ENCODE data around the gene AVP.

Gene AVP

GRCh38 chr20:3043322-3043721 lies 41.2 kb downstream of the AVP start, which contains the start of gene GNRH2:
TSS of gene GNRH2 (plus strand) at chr20:3043622. CDS start at chr20:3044415, 793 bp downstream.
- FAIRE-seq (no peak), DNase-seq (ENCODE audit: insufficient read length) (no peak)
- no peak for TF ChIP-seq TAF1 (IDR thresholded peaks at IDR 0.05; ENCODE audit: borderline replicate concordance, low read depth, low read length)
- no peak for TF ChIP-seq POLR2AphosphoS5 (IDR thresholded peaks at IDR 0.05; ENCODE audit: low read depth, low read length)
- no peak for TF ChIP-seq POLR2A (IDR thresholded peaks at IDR 0.05; ENCODE audit: low read depth, low read length)

GRCh38 chr20:3042625-3043024 lies 41.9 kb downstream of the AVP start:
- DNase-seq (ENCODE audit: insufficient read length), result no peak
- FAIRE-seq, result no peak
- TF ChIP-seq POLR2AphosphoS5 (IDR thresholded peaks at IDR 0.05; ENCODE audit: low read depth, low read length) (no peak), POLR2A (IDR thresholded peaks at IDR 0.05; ENCODE audit: low read depth, low read length) (no peak), TAF1 (IDR thresholded peaks at IDR 0.05; ENCODE audit: borderline replicate concordance, low read depth, low read length) (no peak)

- no peak for DNase-seq (ENCODE audit: insufficient read length)
- TF ChIP-seq TAF1 (IDR thresholded peaks at IDR 0.05; ENCODE audit: borderline replicate concordance, low read depth, low read length) (no peak), POLR2AphosphoS5 (IDR thresholded peaks at IDR 0.05; ENCODE audit: low read depth, low read length) (no peak), POLR2A (IDR thresholded peaks at IDR 0.05; ENCODE audit: low read depth, low read length) (no peak)
- no peak for FAIRE-seq
Measured at GRCh38 chr20:3041854-3042409, 42.6 kb downstream of the AVP start.

- FAIRE-seq, result no peak
- DNase-seq (ENCODE audit: insufficient read length), result no peak
Measured at GRCh38 chr20:3040086-3040485, 44.4 kb downstream of the AVP start.

GRCh38 chr20:3039426-3039825 lies 45.1 kb downstream of the AVP start:
- FAIRE-seq, result no peak
- no peak for DNase-seq (ENCODE audit: insufficient read length)
- TF ChIP-seq POLR2A (IDR thresholded peaks at IDR 0.05; ENCODE audit: low read depth, low read length) (no peak), TAF1 (IDR thresholded peaks at IDR 0.05; ENCODE audit: borderline replicate concordance, low read depth, low read length) (no peak), POLR2AphosphoS5 (IDR thresholded peaks at IDR 0.05; ENCODE audit: low read depth, low read length) (no peak)

More at GRCh38 chr20:3040086-3040485, 44.4 kb downstream of the AVP start:
- no peak for TF ChIP-seq POLR2A (IDR thresholded peaks at IDR 0.05; ENCODE audit: low read depth, low read length)

GRCh38 chr20:3038454-3038853 lies 46.1 kb downstream of the AVP start:
- no peak for DNase-seq (ENCODE audit: insufficient read length)
- TF ChIP-seq POLR2AphosphoS5 (IDR thresholded peaks at IDR 0.05; ENCODE audit: low read depth, low read length) (no peak), TAF1 (IDR thresholded peaks at IDR 0.05; ENCODE audit: borderline replicate concordance, low read depth, low read length) (no peak), POLR2A (IDR thresholded peaks at IDR 0.05; ENCODE audit: low read depth, low read length) (no peak)
- FAIRE-seq, result no peak

GRCh38 chr20:3037654-3038053 lies 46.9 kb downstream of the AVP start:
- TF ChIP-seq POLR2AphosphoS5 (IDR thresholded peaks at IDR 0.05; ENCODE audit: low read depth, low read length) (no peak), TAF1 (IDR thresholded peaks at IDR 0.05; ENCODE audit: borderline replicate concordance, low read depth, low read length) (no peak), POLR2A (IDR thresholded peaks at IDR 0.05; ENCODE audit: low read depth, low read length) (no peak)
- DNase-seq (ENCODE audit: insufficient read length), result no peak
- FAIRE-seq, result no peak

- TF ChIP-seq TAF1 (IDR thresholded peaks at IDR 0.05; ENCODE audit: borderline replicate concordance, low read depth, low read length) (no peak), POLR2AphosphoS5 (IDR thresholded peaks at IDR 0.05; ENCODE audit: low read depth, low read length) (no peak), POLR2A (IDR thresholded peaks at IDR 0.05; ENCODE audit: low read depth, low read length) (no peak)
- DNase-seq (ENCODE audit: insufficient read length), result no peak
- FAIRE-seq, result no peak
Measured at GRCh38 chr20:3032624-3033023, 51.9 kb downstream of the AVP start.

All from GM12892 (cell line).